Measurements from ENCODE around the gene SPPL3.

DNA sequence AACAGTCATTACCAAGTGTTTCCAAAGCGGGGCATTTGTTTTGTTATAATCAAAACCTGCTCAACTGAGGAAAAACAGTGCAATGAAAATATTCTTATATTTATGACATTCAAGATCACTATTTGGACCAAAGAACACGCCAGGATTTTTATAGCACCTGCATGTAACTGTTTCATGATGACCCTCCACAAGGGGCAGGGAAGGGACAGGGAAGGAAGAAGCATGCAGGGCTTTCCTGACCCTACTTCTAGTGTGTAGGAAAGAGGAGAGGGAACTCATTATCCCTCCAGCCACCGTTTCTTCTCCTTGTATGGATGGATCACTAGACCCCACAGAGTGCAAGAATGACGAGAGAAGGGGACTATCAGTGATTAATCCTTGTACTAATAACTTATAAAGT is 49.4 kb downstream of the SPPL3 start:
- TF ChIP-seq, protein P1, sequence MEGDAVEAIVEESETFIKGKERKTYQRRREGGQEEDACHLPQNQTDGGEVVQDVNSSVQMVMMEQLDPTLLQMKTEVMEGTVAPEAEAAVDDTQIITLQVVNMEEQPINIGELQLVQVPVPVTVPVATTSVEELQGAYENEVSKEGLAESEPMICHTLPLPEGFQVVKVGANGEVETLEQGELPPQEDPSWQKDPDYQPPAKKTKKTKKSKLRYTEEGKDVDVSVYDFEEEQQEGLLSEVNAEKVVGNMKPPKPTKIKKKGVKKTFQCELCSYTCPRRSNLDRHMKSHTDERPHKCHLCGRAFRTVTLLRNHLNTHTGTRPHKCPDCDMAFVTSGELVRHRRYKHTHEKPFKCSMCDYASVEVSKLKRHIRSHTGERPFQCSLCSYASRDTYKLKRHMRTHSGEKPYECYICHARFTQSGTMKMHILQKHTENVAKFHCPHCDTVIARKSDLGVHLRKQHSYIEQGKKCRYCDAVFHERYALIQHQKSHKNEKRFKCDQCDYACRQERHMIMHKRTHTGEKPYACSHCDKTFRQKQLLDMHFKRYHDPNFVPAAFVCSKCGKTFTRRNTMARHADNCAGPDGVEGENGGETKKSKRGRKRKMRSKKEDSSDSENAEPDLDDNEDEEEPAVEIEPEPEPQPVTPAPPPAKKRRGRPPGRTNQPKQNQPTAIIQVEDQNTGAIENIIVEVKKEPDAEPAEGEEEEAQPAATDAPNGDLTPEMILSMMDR (IDR thresholded peaks at IDR 0.05; ENCODE audit: poor library complexity): no peak
- no peak for TF ChIP-seq EZH2phosphoT487 (IDR thresholded peaks at IDR 0.05; ENCODE audit: low read depth, severe bottlenecking, unreplicated experiment)

Data from hepatocyte (in vitro differentiated cells).